SW 1271 (cell line): ENCODE data around the gene AMBRA1.

ENCODE experiments used
- DNase-seq, 2 experiments: peaks; one replicate each; lab custom pipeline; 2025; lab: John Stamatoyannopoulos, UW

Gene AMBRA1

GRCh38 chr11:46506483-46506791 is 87.4 kb downstream of the AMBRA1 start:
- DNase-seq: no peak

DNA sequence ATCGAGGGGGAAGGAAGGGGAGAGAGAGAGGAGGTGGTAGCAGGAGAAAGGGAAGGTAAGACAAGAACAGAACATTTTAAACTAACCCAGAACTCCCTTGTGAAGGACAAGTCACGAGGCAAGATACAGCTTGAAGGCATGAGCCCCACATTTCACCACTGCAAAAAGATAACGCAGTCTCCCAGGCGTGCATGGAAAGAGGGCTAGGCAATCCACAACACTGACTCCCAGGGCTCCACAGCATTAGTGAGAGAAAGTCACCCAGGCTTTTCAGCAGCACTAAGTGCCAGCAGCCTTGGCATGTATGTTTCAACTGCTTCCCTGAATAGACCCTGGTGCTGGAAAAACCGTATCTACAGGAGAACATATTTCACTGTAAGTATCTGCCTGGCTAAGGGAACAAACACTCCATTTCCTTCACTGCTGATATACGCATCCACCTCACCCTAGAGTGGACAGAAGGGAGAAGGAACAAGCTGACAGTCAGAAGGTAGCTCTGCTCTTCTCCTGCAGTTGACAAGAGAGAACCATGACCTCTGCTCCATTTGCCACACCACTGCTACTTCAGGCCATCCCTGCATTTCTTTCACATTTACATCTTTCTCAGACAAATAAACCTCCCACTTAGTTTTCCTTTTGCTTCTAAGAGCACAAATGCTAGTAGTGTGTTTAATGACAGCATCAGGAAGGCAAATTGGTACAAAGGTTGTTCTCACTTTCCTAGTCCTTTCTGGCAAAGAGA is 87.9 kb downstream of the AMBRA1 start:
- DNase-seq: no peak

DNA sequence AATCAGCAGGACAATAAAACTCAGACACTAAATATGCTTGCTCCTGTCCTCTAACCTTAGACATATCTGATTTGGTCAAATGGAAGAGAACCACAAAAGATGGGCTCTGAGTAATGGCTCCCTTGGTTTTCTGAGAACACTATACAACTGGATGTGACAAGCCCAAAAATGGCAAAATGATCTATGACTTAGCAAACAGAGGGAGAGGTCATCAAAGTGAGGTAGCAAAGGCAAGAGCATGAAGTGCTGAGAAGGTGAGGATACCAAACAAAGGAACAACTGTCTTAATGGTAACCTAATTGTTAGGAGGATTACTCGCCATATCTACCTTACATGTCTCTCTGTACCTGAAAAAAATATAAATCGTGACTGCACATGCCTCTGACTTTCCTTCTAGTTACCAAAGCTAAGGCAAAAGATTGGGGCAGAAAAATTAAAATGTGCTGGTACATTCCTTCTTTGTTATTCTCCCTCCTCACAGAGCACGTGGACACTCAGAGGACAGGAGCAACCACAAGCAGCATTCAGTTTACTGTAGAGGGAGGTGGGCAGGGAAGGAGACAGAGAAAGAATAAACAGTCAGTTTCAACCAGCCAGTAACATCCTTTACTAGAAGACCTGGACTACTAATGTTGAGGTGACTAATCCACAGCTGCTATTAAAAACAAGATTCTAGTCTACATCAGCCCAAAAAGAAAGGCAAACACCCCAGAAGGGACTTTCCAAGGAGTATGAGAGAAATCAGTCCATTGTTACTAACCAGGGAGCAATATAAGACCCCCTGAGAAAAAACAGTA is 88.8 kb downstream of the AMBRA1 start:
- DNase-seq: no peak

- no peak for DNase-seq
Observed at GRCh38 chr11:46499821-46500220, 94.0 kb downstream of the AMBRA1 start.

- no peak for DNase-seq
Observed at GRCh38 chr11:46498968-46499367, 94.9 kb downstream of the AMBRA1 start.

DNA sequence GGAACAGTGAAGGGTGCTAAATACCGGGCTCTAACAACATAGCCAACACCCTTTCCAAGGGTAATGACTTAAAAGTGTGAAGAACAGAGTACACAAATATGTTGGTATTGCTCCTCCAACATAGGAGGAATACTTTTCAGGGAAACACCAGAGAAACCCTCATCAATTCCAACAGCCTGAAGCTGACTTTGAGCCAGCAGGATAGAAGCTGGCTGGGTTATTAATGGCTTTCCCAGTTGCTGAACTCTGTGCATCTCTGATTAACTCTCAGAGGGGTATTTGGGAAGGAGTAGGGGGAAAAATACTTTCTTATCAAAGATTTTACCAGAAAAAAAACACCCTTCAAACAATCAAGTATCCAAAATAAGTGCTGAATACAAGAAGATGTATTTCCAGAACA is 95.6 kb downstream of the AMBRA1 start:
- DNase-seq: no peak

- DNase-seq: no peak
Observed at GRCh38 chr11:46497498-46497897, 96.3 kb downstream of the AMBRA1 start.

DNA sequence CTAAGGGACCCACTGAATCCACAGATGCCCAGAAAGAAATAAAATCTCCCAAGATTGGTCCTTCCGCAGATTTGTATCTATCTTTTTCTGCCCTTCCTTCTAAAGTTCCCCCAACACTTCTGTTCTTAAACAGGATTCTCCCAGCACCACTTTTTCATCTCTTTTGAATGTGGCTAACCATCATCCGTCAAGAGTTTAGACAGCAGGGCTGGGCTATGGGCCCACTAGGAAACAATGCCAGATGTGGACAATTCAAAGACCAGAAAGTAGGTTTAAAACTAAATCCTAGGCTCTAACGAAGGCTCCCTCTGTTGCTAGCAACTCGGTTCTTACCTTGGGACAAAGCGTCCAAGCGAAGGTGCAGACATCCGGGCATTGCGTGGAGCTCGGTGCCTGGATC is 100.0 kb downstream of the AMBRA1 start:
- DNase-seq: no peak

GRCh38 chr11:46492532-46492931 is 101.3 kb downstream of the AMBRA1 start:
- DNase-seq: no peak

DNA sequence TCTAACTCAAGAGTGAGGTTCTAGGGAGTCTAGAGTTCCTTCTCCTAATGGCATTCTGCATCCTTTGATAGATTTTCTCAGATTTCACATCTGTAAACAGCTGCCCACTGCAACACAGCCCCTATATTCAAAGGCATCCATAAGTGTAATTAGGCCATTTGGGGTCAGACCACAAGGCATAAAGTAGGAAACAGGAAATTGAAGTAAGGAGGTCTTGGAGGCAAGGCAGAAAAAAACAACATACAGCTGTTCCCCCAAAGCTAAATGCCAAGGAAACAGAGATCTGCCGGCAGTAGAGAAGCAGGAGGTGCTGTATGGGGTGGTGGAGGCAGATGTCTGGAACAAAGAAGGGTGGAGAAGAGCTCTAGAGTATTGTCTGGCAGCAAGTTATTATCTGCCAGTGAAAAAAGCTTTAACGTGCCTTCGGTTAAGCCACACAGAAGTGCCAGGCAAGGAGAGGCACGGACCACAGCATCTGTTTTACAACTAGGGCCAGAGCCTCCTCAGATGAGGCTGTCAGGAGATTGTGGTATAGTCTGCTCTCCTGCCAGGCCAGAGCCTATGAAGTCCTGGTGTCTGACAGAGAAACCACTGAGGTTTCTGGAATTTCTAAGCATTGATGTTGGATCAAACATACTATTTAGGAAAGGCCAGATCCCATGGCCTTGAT is 102.0 kb downstream of the AMBRA1 start:
- DNase-seq: no peak

DNA sequence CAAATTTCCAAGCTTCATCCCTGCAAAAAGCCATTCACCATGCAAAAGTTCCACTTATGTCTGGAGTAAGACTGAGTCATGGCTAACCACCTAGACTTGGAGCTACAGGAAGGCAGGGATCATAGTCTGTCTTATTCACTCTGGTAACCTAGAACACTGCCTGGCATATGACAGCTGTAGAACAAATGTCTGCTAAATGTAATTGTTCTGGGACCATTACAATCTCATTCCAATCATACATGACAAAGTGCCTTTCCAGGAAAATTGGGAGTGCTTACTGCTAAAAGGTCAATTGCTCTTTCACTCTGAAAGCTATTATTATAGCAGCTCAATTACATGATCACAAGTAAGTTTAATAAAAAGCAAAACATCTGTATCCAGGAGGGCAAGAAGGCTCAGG is 103.2 kb downstream of the AMBRA1 start:
- DNase-seq: no peak

DNA sequence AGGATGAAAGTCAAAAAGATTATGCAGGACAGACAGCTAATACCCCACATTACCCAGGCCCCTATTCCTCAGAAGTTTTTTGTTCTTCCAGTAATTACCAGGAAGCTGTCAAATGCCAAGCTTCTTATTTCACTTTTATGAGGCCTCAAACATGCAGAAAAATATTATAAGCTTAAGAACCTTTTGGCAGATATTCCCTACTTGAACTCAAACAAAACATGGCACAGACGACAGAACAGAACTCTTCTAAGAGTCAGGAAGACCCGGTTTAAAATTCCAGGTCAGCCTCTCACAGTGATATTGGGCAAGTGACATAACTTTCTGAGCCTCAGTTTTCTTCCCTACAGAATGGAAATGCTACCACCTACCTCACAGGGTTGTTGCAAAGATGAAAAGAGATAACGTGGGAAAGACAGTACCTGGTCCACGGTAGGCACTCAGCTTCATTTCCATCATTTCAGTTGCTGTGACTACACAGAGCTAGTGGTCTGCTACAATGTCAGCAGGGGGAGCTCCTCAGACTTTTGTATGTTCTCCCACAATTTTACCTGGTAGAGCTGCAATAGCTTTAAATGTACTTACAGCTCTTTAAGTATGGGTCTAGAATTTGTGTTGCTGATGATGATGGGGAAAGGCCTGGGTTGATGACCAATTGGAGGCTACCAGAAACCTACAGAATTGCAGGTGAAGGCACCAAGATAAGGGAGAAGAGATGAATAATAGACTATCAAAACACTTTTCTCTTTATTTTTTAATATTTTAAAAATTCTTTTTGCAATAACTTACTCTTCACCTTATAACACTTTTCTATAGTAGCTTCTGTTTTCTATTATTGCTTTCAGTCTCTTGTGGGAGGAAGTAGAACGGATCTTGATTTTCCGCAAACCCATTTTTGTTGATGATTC is 103.9 kb downstream of the AMBRA1 start:
- peak; percentile 41 to 70 for DNase-seq

GRCh38 chr11:46485856-46486443 is 107.9 kb downstream of the AMBRA1 start:
- DNase-seq: no peak

GRCh38 chr11:46484101-46484500 is 109.7 kb downstream of the AMBRA1 start:
- DNase-seq: no peak

- DNase-seq: no peak
Observed at GRCh38 chr11:46480909-46481308, 112.9 kb downstream of the AMBRA1 start.

DNA sequence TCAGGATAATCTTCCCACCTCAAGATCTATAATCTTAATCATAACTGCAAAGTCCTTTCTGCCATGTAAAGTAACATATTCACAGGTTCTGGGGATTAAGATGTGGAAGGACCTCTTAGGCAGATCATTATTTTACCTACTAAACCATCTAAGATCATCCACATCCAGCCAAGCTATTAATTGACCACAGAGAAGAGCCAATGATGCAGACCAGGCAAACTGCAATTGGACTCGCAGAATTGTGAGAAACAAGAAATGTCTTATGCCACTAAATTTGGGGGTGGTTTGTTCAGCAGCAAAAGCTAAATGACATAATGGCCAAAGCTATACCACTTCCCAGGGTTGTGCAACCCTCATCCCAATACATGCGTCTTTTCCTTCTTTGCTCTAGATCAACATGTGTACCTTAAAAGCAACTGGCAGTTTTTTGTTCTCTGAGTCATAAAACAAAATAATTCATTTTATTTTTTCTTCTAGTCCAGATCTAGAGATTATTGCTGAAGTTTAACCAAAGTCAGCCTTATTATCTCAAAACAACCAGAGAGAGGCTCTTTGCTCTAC is 113.6 kb downstream of the AMBRA1 start:
- DNase-seq: no peak

GRCh38 chr11:46479601-46480000 is 114.2 kb downstream of the AMBRA1 start:
- DNase-seq: no peak

GRCh38 chr11:46478196-46478595 is 115.6 kb downstream of the AMBRA1 start:
- DNase-seq: no peak

- no peak for DNase-seq
Observed at GRCh38 chr11:46477136-46477535, 116.7 kb downstream of the AMBRA1 start.

DNA sequence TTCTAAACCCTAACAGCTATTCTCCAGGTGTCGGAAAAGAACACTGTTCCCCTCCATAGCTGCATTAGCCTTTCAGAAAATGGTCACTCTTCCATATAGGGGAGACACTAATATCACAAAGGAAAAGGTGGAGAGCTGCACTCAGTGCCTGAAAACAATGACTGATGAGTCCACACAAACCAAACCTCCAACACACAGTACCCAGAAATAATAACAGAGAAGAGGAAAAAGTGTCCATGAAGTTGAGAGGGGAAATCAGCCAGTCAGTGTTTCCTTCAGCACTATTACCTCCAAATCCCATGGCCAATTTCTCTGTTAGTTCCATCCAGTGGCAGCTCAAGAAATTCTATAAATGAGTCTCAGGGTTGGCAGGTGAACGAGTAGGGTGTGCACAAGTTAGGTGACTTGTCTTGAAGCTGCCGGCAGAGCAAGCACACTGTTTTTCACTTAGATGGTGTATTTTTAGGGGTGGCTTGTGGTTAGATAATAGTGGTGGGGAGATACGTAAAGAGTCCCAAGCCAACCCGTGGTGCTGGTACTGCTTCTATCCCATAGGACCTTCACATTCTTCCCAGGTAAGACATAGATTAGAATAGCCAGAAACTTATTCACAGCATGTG is 117.8 kb downstream of the AMBRA1 start:
- DNase-seq: no peak
